Ovary (tissue), 9 donors: ENCODE data around the gene GBE1. TPM values are rescaled to one million over a fixed set of nuclear protein-coding genes. Genes with fewer than 3 reads are reported as not detected.

ENCODE experiments used
- DNase-seq, 5 donors: peaks; one replicate each; pipeline ENCODE4 v3.0.0-alpha.2; 2019 to 2020
- H3K27ac ChIP-seq, 2 donors: fragments of 200-600 bp; one replicate each; pipeline versions ENCODE4 v1.5.1 to v1.8.0; 2019 to 2022
- H3K27me3 ChIP-seq: fragments of 200-600 bp; one replicate; pipeline ENCODE4 v1.8.0; 2022
- H3K36me3 ChIP-seq: fragments of 200-600 bp; sonication (generic); one replicate; pipeline ENCODE4 v1.5.1; 2019
- H3K4me1 ChIP-seq: one replicate; pipeline ENCODE4 v1.8.1; 2013; ENCODE audit warnings: mild to moderate bottlenecking, moderate library complexity; ENCODE audit not compliant: insufficient read depth
- H3K4me3 ChIP-seq: fragments of 200-600 bp; sonication (generic); one replicate; pipeline ENCODE4 v1.5.1; 2017
- H3K9me3 ChIP-seq, 2 donors: fragments of 200-600 bp in 1 of 2; sonication (generic) in 1 of 2; one replicate each; pipeline versions ENCODE4 v1.5.1 to v1.8.1; 2013 to 2019; ENCODE audit warnings: mild to moderate bottlenecking in 1 of 2, moderate library complexity in 1 of 2
- CTCF ChIP-seq, 3 donors: fragments of 450-650 bp in 2 of 3; fragments of 200-600 bp in 1 of 3; IDR thresholded peaks; one replicate each; pipeline versions ENCODE4 v1.5.1 to v1.8.0; 2016 to 2022; ENCODE audit warnings: antibody characterized with exemption in 3 of 3, mild to moderate bottlenecking in 1 of 3
- EP300 ChIP-seq: sonication (generic); formaldehyde crosslinking; IDR thresholded peaks from one replicate; pipeline ENCODE4 v1.6.1; 2017; ENCODE audit warnings: antibody characterized with exemption
- POLR2A ChIP-seq: fragments of 450-650 bp; IDR thresholded peaks from one replicate; pipeline ENCODE4 v1.6.1; 2017; ENCODE audit warnings: antibody characterized with exemption, mild to moderate bottlenecking, moderate library complexity
- WGBS, 3 donors: extraction: QIAGEN DNeasy Blood & Tissue Kit in 1 of 3; methylation state at CpG; one replicate each; pipeline versions ENCODE4 v1.1.5 to v1.1.7; 2013 to 2017; 5-methylcytosine and 5-hydroxymethylcytosine counted together
- intact Hi-C, 4 donors: fragments of 100-400 bp; cut with DNase I; formaldehyde crosslinking; loops; one replicate each; pipeline versions ENCODE4 v1.11.0 to v1.15.1; 2022 to 2023
- polyA plus RNA-seq, 2 donors: library from polyadenylated mRNA; stranded (reverse); fragments of 200-250 nt in 1 of 2; fragments of 350-450 nt in 1 of 2; fragmentation: Illumina TruSeq in 1 of 2; extraction: RNeasy Lipid Tissue Mini Kit (QIAGEN cat#74804) in 1 of 2; gene quantifications; one replicate each; pipeline ENCODE4 v1.2.3, GENCODE V29; 2013 to 2014
- total RNA-seq, 7 donors: library from RNA; depleted of rRNA in 2 of 7; stranded (reverse); fragments of >200 nt in 2 of 7; fragmentation: NEBNext Ultra II Directional in 3 of 7; extraction: Animal tissue kit (Norgen Biotek cat#: 25700) in 3 of 7; gene quantifications; one replicate each; pipeline versions ENCODE4 v1.1.0 to v1.2.4, GENCODE V29; 2016 to 2023
- donor health status: DM: no; HTN: no; CAD: no; lungs with moderate emphysema.
- donor health status: DM: no; HTN: no; CAD: no.
- donor health status: Bipolar disorder and iron deficiency.
- donor health status: DM: yes; HTN: yes; CAD: no.
- donor health status: DM: no; HTN: no; CAD: no.
- donor health status: DM: yes; HTN: yes; CAD: no.

Gene GBE1
- total and polyA plus RNA-seq, 9 donors: 14.8 to 43.7 (median 26.8) TPM

GRCh38 chr3:81742581-81742980 lies 18.9 kb downstream of the GBE1 start:
- intact Hi-C loops: no loop called here
- DNase-seq: no peak
- TF ChIP-seq EP300 (no peak), CTCF (IDR thresholded peaks at IDR 0.05) (no peak), POLR2A (no peak)
- Histone ChIP-seq H3K4me1 (peaks cover 2% of the 10 kb centered on the region), H3K27ac (peak overlapping the region in 1 of 2 donors; percentile 66), H3K9me3 (no peaks in the 10 kb centered on the region), H3K27me3 (no peaks in the 10 kb centered on the region), H3K36me3 (no peaks in the 10 kb centered on the region), H3K4me3 (no peak overlapping the region)
- 7 to 24% (median 9%) methylated on average over 6 of the region's 6 CpGs for WGBS, 3 donors

GRCh38 chr3:81741216-81741615 lies 20.2 kb downstream of the GBE1 start:
- Histone ChIP-seq H3K9me3 (no peaks in the 10 kb centered on the region), H3K4me3 (no peak overlapping the region), H3K4me1 (peaks cover 2% of the 10 kb centered on the region), H3K27me3 (no peaks in the 10 kb centered on the region), H3K27ac (peak overlapping the region in 1 of 2 donors; percentile 66), H3K36me3 (no peaks in the 10 kb centered on the region)
- DNase-seq: no peak
- intact Hi-C loops: no loop called here
- no peak for TF ChIP-seq POLR2A
- TF ChIP-seq CTCF (IDR thresholded peaks at IDR 0.05): no peak
- no peak for TF ChIP-seq EP300
- 15 to 29% (median 22%) methylated on average over 1 of the region's 1 CpG for WGBS, 3 donors

- no peak for DNase-seq
- TF ChIP-seq CTCF (IDR thresholded peaks at IDR 0.05) (no peak), EP300 (no peak), POLR2A (no peak)
- no peak overlapping the region for H3K27ac ChIP-seq
- no peak overlapping the region for H3K4me3 ChIP-seq
- H3K27me3 ChIP-seq: no peaks in the 10 kb centered on the region
- intact Hi-C loops: no loop called here
- no peaks in the 10 kb centered on the region for H3K36me3 ChIP-seq
- WGBS, 3 donors: 32 to 65% (median 40%) methylated on average over 1 of the region's 1 CpG
- no peaks in the 10 kb centered on the region for H3K9me3 ChIP-seq
- peaks cover 2% of the 10 kb centered on the region for H3K4me1 ChIP-seq
These were observed 20.7 kb downstream of the GBE1 start for GRCh38 chr3:81740731-81741130.

GRCh38 chr3:81735334-81735733 lies 26.1 kb downstream of the GBE1 start:
- H3K4me1 ChIP-seq: no peaks in the 10 kb centered on the region

More at GRCh38 chr3:81735334-81735733, 26.1 kb downstream of the GBE1 start:
- Histone ChIP-seq H3K27me3 (no peaks in the 10 kb centered on the region), H3K4me3 (no peak overlapping the region), H3K9me3 (no peaks in the 10 kb centered on the region), H3K27ac (no peak overlapping the region), H3K36me3 (no peaks in the 10 kb centered on the region)
- TF ChIP-seq POLR2A (no peak), CTCF (IDR thresholded peaks at IDR 0.05) (no peak), EP300 (no peak)
- no peak for DNase-seq
- intact Hi-C loops: no loop called here
- WGBS, 3 donors: 97 to 99% (median 98%) methylated on average over 5 of the region's 5 CpGs
